ENCODE measurements around the gene KCNQ4.

DNA sequence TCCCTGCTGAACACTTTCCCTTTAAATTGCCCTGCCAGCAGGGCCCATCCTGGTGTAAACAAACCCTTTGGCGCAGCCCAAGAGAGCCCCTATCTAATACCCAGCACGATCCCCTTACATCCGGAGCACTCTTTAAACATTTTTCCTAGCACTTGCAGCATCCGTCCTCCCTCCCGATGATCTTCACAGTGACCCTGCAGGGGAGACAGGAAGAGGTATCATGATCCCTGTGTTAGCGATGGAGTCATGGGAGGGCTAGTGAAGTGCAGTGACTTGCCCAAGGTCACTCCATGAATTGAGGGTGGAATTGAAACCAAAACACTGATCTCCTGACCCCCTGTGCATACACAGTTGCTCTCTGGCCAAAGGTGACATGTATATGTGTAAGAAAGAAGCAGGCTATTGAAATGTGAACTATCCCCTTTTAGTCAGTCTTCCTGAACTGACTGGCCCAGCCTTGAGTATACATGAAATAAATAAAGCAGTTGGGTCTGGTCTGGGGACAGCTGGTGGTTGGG is 9.8 kb upstream of the KCNQ4 start:
- no peak for TF ChIP-seq POLR2AphosphoS5 (IDR thresholded peaks at IDR 0.05; ENCODE audit: low read depth, low read length)
- no peak for TF ChIP-seq TAF1 (IDR thresholded peaks at IDR 0.05; ENCODE audit: low read depth, low read length)
